HL-60 (cell line): ENCODE results near the gene KCNQ1.

Experiments
- DNase-seq, 2 experiments: peaks; one replicate each; pipeline ENCODE4 v3.0.0-alpha.2; 2010 to 2020; ENCODE audit warnings: low read depth in 1 of 2, low spot score in 1 of 2
- H3K27ac ChIP-seq: fragments of 250-450 bp; sonication (Bioruptor Pico); replicated peaks from 2 replicates; pipeline ENCODE4 v1.5.1; 2020; ENCODE audit warnings: mild to moderate bottlenecking, moderate library complexity
- H3K27me3 ChIP-seq: fragments of 250-450 bp; sonication (Bioruptor Pico); 2 replicates; pipeline ENCODE4 v1.5.1; 2021; ENCODE audit warnings: mild to moderate bottlenecking, moderate library complexity; ENCODE audit not compliant: insufficient read depth, poor library complexity, severe bottlenecking
- H3K4me3 ChIP-seq: replicated peaks from 2 replicates; pipeline ENCODE4 v1.5.1; 2011; ENCODE audit warnings: mild to moderate bottlenecking, control low read depth, low read length; ENCODE audit not compliant: insufficient read depth
- CTCF ChIP-seq: IDR thresholded peaks from one replicate; pipeline ENCODE4 v1.5.1; 2011; ENCODE audit warnings: low read length, control low read depth, inconsistent platforms; ENCODE audit not compliant: insufficient read depth
- GABPA ChIP-seq: IDR thresholded peaks from 2 replicates; pipeline ENCODE4 v1.6.1; 2012; ENCODE audit warnings: low read depth
- POLR2AphosphoS5 ChIP-seq: IDR thresholded peaks from 2 replicates; pipeline ENCODE4 v1.6.1; 2012; ENCODE audit warnings: low read depth
- REST ChIP-seq: IDR thresholded peaks from 2 replicates; pipeline ENCODE4 v1.6.1; 2012; ENCODE audit warnings: low read depth; ENCODE audit not compliant: insufficient replicate concordance
- SPI1 ChIP-seq: IDR thresholded peaks from 2 replicates; pipeline ENCODE4 v1.6.1; 2012; ENCODE audit warnings: low read depth, mild to moderate bottlenecking, borderline replicate concordance

The KCNQ1 gene

GRCh38 chr11:2592559-2593392, 148.0 kb downstream of the KCNQ1 start:
- no peak overlapping the region for H3K27ac ChIP-seq
- no peak overlapping the region for H3K4me3 ChIP-seq
- TF ChIP-seq REST, result no peak
- TF ChIP-seq SPI1, result no peak
- TF ChIP-seq GABPA, result no peak
- no peak for TF ChIP-seq POLR2AphosphoS5
- no peak for TF ChIP-seq CTCF
- no peak for DNase-seq
- H3K27me3 ChIP-seq, result no peaks in the 10 kb centered on the region

GRCh38 chr11:2593393-2593950, 148.7 kb downstream of the KCNQ1 start:
- no peak overlapping the region for H3K4me3 ChIP-seq
- no peak overlapping the region for H3K27ac ChIP-seq
- no peak for DNase-seq
- TF ChIP-seq REST (no peak), SPI1 (no peak), GABPA (no peak), POLR2AphosphoS5 (no peak), CTCF (no peak)
- H3K27me3 ChIP-seq, result no peaks in the 10 kb centered on the region

- no peak overlapping the region for H3K4me3 ChIP-seq
- no peak for DNase-seq
- H3K27me3 ChIP-seq, result peaks cover 3% of the 10 kb centered on the region
- H3K27ac ChIP-seq, result no peak overlapping the region
- TF ChIP-seq POLR2AphosphoS5 (no peak), REST (no peak), GABPA (no peak), SPI1 (no peak), CTCF (no peak)
Measured at GRCh38 chr11:2594267-2594666, 149.5 kb downstream of the KCNQ1 start.
